Thyroid gland (tissue), 4 donors: ENCODE results near the gene OR8B12.

Source experiments
- POLR2A ChIP-seq, 2 donors: fragments of 450-650 bp; IDR thresholded peaks; one replicate each; pipeline ENCODE4 v1.6.1; 2017; ENCODE audit warnings: antibody characterized with exemption in 2 of 2, mild to moderate bottlenecking in 2 of 2, moderate library complexity in 1 of 2
- TF ChIP-seq, protein P1 (sequence below), 6 experiments: fragments of 200-600 bp in 3 of 6; fragments of 450-650 bp in 3 of 6; sonication (generic) in 3 of 6; IDR thresholded peaks; one replicate each; pipeline ENCODE4 v1.5.1; 2016 to 2019; ENCODE audit warnings: antibody characterized with exemption in 6 of 6, mild to moderate bottlenecking in 2 of 6, inconsistent platforms in 1 of 6, moderate library complexity in 1 of 6

DNA sequence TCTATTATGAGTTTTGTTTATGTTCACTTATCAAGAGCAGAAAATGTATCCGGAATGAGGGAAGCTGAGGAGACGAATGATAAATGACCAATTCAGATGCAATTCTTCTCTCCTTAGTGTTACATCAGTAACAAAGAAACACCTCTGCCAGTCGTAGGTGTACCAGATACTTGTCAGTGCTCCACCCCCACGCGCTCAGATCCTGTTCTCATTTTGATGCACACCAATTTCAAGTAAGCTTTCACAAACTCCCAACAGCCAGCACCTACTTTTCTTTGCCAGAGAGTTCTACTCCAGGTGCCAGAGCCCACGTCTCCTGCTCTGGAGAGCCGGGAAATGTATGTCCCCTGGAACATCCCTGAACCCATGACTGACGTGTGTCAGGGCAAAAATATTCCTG is 43.7 kb downstream of the OR8B12 start:
- TF ChIP-seq, protein P1, sequence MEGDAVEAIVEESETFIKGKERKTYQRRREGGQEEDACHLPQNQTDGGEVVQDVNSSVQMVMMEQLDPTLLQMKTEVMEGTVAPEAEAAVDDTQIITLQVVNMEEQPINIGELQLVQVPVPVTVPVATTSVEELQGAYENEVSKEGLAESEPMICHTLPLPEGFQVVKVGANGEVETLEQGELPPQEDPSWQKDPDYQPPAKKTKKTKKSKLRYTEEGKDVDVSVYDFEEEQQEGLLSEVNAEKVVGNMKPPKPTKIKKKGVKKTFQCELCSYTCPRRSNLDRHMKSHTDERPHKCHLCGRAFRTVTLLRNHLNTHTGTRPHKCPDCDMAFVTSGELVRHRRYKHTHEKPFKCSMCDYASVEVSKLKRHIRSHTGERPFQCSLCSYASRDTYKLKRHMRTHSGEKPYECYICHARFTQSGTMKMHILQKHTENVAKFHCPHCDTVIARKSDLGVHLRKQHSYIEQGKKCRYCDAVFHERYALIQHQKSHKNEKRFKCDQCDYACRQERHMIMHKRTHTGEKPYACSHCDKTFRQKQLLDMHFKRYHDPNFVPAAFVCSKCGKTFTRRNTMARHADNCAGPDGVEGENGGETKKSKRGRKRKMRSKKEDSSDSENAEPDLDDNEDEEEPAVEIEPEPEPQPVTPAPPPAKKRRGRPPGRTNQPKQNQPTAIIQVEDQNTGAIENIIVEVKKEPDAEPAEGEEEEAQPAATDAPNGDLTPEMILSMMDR (IDR thresholded peaks at IDR 0.05), result no peak
- TF ChIP-seq POLR2A (IDR thresholded peaks at IDR 0.05), result no peak
